HCT116 (cell line): ENCODE data around the gene FNDC4. TPM values are rescaled to one million over a fixed set of nuclear protein-coding genes. Genes with fewer than 3 reads are reported as not detected.

Experiments
- ATAC-seq: fragments of 200-7000 bp; cut with Tn5 transposase; 2 replicates; pipeline ENCODE4 v1.9.1; 2020; ENCODE audit warnings: mild to moderate bottlenecking, moderate library complexity
- BruUV-seq: library from RNA; stranded (reverse); fragments of 400-500 nt; replicated peaks from 2 replicates; lab custom pipeline; 2021; lab: Mats Ljungman, UMichigan
- CTCF ChIA-PET: fragments of 300-600 bp; sonication (Branson Sonifier 250); formaldehyde crosslinking; loops from one replicate; lab custom pipeline; 2021; ENCODE audit warnings: antibody characterized with exemption; lab: Charles Lee
- POLR2A ChIA-PET: fragments of 300-600, 350-600 bp; sonication (Branson Sonifier 250); formaldehyde crosslinking; loops from one replicate; lab custom pipeline; 2021; ENCODE audit warnings: antibody characterized with exemption; lab: Charles Lee
- RAD21 ChIA-PET, 2 experiments: fragments of 300-600 bp; sonication (Branson Sonifier 250); formaldehyde crosslinking; loops; one replicate each; lab custom pipeline; 2023; ENCODE audit warnings: low total read pairs in 2 of 2; ENCODE audit not compliant: uncharacterized antibody in 2 of 2, unreplicated experiment in 2 of 2, low non-redundant PET in 1 of 2; lab: Charles Lee
- DNase-seq: peaks from one replicate; pipeline ENCODE4 v3.0.0-alpha.2; 2010; ENCODE audit warnings: low read depth, low spot score
- H2AFZ ChIP-seq: fragments of 200-600 bp; shearing (Covaris generic), sonication (generic); 2 replicates; pipeline ENCODE4 v1.6.1; 2017; ENCODE audit warnings: low read depth, mixed run types, mixed read lengths, antibody characterized with exemption, low read length; ENCODE audit not compliant: poor library complexity, severe bottlenecking
- H3K27ac ChIP-seq: 2 replicates; pipeline ENCODE4 v1.5.1; 2012; ENCODE audit warnings: low read depth, low read length
- H3K27me3 ChIP-seq: fragments of 200-600 bp; sonication (generic); 2 replicates; pipeline ENCODE4 v1.6.1; 2016; ENCODE audit warnings: mixed run types, low read length, mixed read lengths; ENCODE audit not compliant: insufficient read depth
- H3K36me3 ChIP-seq, 2 experiments: fragments of 200-500 bp in 1 of 2; fragments of 200-600 bp in 1 of 2; sonication (Bioruptor generic) in 1 of 2; sonication (generic) in 1 of 2; 2 replicates each; pipeline versions ENCODE4 v1.5.1 to v1.6.1; 2014 to 2016; ENCODE audit warnings: low read length in 2 of 2, inconsistent platforms in 1 of 2, mixed read lengths in 1 of 2, mixed run types in 1 of 2; ENCODE audit not compliant: insufficient read depth in 2 of 2, control insufficient read depth in 1 of 2
- H3K4me1 ChIP-seq, 2 experiments: fragments of 200-600 bp in 1 of 2; sonication (generic) in 1 of 2; 2 replicates each; pipeline versions ENCODE4 v1.5.1 to v1.6.1; 2012 to 2017; ENCODE audit warnings: low read length in 2 of 2, inconsistent platforms in 1 of 2, mild to moderate bottlenecking in 1 of 2, mixed read lengths in 1 of 2, mixed run types in 1 of 2, moderate library complexity in 1 of 2; ENCODE audit not compliant: insufficient read depth in 2 of 2, control insufficient read depth in 1 of 2
- H3K4me2 ChIP-seq: fragments of 200-600 bp; sonication (generic); 2 replicates; pipeline ENCODE4 v1.6.1; 2017; ENCODE audit warnings: mixed run types, low read length, mixed read lengths
- H3K4me3 ChIP-seq, 2 experiments: fragments of 200-600 bp in 1 of 2; sonication (generic) in 1 of 2; replicated peaks in 1 of 2; 2 replicates each; pipeline ENCODE4 v1.5.1; 2011 to 2016; ENCODE audit warnings: low read length in 2 of 2, control low read depth in 1 of 2, low read depth in 1 of 2, mild to moderate bottlenecking in 1 of 2, mixed read lengths in 1 of 2, mixed run types in 1 of 2
- H3K79me2 ChIP-seq: fragments of 200-600 bp; sonication (generic); 2 replicates; pipeline ENCODE4 v1.6.1; 2017; ENCODE audit warnings: mild to moderate bottlenecking, mixed run types, low read length, moderate library complexity, mixed read lengths; ENCODE audit not compliant: insufficient read depth
- H3K9ac ChIP-seq: fragments of 200-600 bp; sonication (generic); 2 replicates; pipeline ENCODE4 v1.6.1; 2016; ENCODE audit warnings: low read length, mixed read lengths
- H3K9me2 ChIP-seq: fragments of 200-600 bp; sonication (generic), shearing (Covaris generic); 2 replicates; pipeline ENCODE4 v1.6.1; 2017; ENCODE audit warnings: mixed run types, mild to moderate bottlenecking, moderate library complexity; ENCODE audit not compliant: insufficient read depth
- H3K9me3 ChIP-seq, 2 experiments: fragments of 200-500 bp in 1 of 2; fragments of 200-600 bp in 1 of 2; sonication (Bioruptor generic) in 1 of 2; sonication (generic) in 1 of 2; 2 replicates each; pipeline ENCODE4 v1.6.1; 2014 to 2017; ENCODE audit warnings: low read length in 2 of 2, mixed read lengths in 2 of 2, inconsistent platforms in 1 of 2, low read depth in 1 of 2, mild to moderate bottlenecking in 1 of 2, mixed run types in 1 of 2, moderate library complexity in 1 of 2; ENCODE audit not compliant: control insufficient read depth in 1 of 2, insufficient read depth in 1 of 2
- H4K20me1 ChIP-seq: fragments of 200-600 bp; sonication (generic), shearing (Covaris generic); 2 replicates; pipeline ENCODE4 v1.6.1; 2017; ENCODE audit warnings: mixed run types, mild to moderate bottlenecking, moderate library complexity; ENCODE audit not compliant: insufficient read depth
- CEBPB ChIP-seq: IDR thresholded peaks from 2 replicates; pipeline ENCODE4 v1.6.1; 2012; ENCODE audit warnings: low read depth
- CTCF ChIP-seq, 3 experiments: fragments of 200-600 bp in 1 of 3; sonication (generic) in 1 of 3; IDR thresholded peaks in 2 of 3; conservative IDR thresholded peaks in 1 of 3; 2 replicates each; pipeline ENCODE4 v1.5.1; 2012 to 2017; ENCODE audit warnings: low read depth in 2 of 3, low read length in 2 of 3, antibody characterized with exemption in 1 of 3, borderline replicate concordance in 1 of 3, control low read depth in 1 of 3, mild to moderate bottlenecking in 1 of 3, mixed read lengths in 1 of 3, mixed run types in 1 of 3, moderate library complexity in 1 of 3; ENCODE audit not compliant: insufficient read depth in 1 of 3
- EGR1 ChIP-seq: IDR thresholded peaks from 2 replicates; pipeline ENCODE4 v1.6.1; 2012; ENCODE audit warnings: low read depth
- FOSL1 ChIP-seq: IDR thresholded peaks from 2 replicates; pipeline ENCODE4 v1.6.1; 2012; ENCODE audit warnings: low read depth
- POLR2AphosphoS5 ChIP-seq: IDR thresholded peaks from 2 replicates; pipeline ENCODE4 v1.6.1; 2011; ENCODE audit warnings: mild to moderate bottlenecking, low read depth, low read length, moderate library complexity
- SIN3A ChIP-seq: IDR thresholded peaks from 2 replicates; pipeline ENCODE4 v1.6.1; 2012; ENCODE audit warnings: low read depth
- SP1 ChIP-seq: IDR thresholded peaks from 2 replicates; pipeline ENCODE4 v1.6.1; 2012; ENCODE audit warnings: low read depth
- TCF7L2 ChIP-seq: IDR thresholded peaks from 2 replicates; pipeline ENCODE4 v1.7.0; 2011; ENCODE audit warnings: borderline replicate concordance, inconsistent platforms; ENCODE audit not compliant: insufficient read depth, insufficient read length; ENCODE audit errors: extremely low read depth
- YY1 ChIP-seq: IDR thresholded peaks from 2 replicates; pipeline ENCODE4 v1.6.1; 2011; ENCODE audit warnings: low read length, low read depth, moderate library complexity, mild to moderate bottlenecking; ENCODE audit not compliant: insufficient replicate concordance; ENCODE audit errors: extremely low read depth
- ZBTB33 ChIP-seq: IDR thresholded peaks from 2 replicates; pipeline ENCODE4 v1.6.1; 2011; ENCODE audit warnings: mild to moderate bottlenecking, low read length, moderate library complexity; ENCODE audit not compliant: insufficient replicate concordance; ENCODE audit errors: extremely low read depth
- ZFX ChIP-seq: fragments of 450-650 bp; IDR thresholded peaks from 2 replicates; pipeline ENCODE4 v1.6.1; 2017
- ZNF274 ChIP-seq: fragments of 200-500 bp; sonication (Bioruptor generic); IDR thresholded peaks from 2 replicates; pipeline ENCODE4 v1.6.1; 2014; ENCODE audit warnings: mild to moderate bottlenecking, low read depth, low read length, inconsistent platforms
- intact Hi-C: fragments of 100-400 bp; cut with micrococcal nuclease; formaldehyde crosslinking; loops from 2 replicates; pipeline ENCODE4 v1.10.0; 2022
- total RNA-seq: library from RNA; stranded (reverse); gene quantifications from one replicate; pipeline ENCODE4 v1.2.1, GENCODE V29; 2021; ENCODE audit not compliant: unreplicated experiment
- TF ChIP-seq, protein P1 (sequence below): IDR thresholded peaks from 2 replicates; pipeline ENCODE4 v1.6.1; 2012; ENCODE audit warnings: low read depth

Gene FNDC4
- total RNA-seq, 1 experiment from 2014 or later, result 3.3 TPM

DNA sequence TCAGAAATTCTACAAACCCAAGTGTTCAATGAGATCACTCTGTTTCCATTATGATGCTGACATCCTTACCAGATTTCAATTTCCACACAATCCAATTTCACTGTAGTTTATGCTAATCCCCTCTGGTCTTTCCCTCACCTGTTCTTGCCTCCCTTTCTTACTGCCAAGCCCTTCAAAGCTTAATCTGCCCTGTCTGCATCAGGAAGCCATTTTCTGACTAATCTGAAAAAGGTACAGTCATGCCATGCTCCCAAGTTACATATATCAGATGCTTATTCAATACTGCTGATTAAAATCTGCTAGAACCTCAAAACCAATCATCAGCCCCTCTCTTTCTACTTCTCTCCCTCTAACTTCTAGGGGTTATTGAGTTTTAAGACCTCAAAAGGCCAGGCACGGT is 43.9 kb downstream of the FNDC4 start (continued):
- no peak for TF ChIP-seq CTCF (IDR thresholded peaks at IDR 0.05 in 2 of 3, conservative IDR thresholded peaks at IDR 0.05 in 1 of 3; ENCODE audit: borderline replicate concordance in 1 of 3, insufficient read depth in 1 of 3, low read depth in 2 of 3, low read length in 2 of 3)
- TF ChIP-seq YY1, result no peak
- no peak for TF ChIP-seq SP1
- no peak for TF ChIP-seq TCF7L2

DNA sequence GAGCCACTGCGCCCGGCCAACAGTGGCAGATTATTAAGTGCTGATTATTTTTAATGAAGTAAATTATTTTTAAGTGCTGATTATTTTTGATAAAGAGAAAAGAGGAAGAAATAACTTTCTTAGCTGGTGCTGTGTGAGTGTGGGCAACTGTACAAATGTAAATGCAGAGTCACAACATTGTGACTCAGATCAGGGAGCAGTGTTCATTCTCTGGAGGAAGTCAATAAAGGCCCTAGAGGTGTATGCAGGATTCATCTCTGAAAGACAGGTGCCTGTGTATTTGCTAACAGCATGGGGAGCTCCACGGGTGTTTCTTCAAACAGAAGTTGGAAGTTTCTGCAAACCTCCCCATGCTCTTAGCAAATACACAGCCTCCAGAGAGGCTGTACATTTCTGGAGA is 46.6 kb downstream of the FNDC4 start:
- DNase-seq, result no peak
- ChIA-PET CTCF (interaction anchor here (1.5 kb wide), 1 partner anchor 19 kb away, joined by 3 read pairs; the partner anchor contains the start of gene NRBP1), POLR2A (no interaction called here), RAD21 (no interaction called here)
- no peak for ATAC-seq
- Histone ChIP-seq H3K4me1 (peaks cover 0 to 12% of the 10 kb centered on the region in 2 experiments; a peak in 2 of 4 replicates), H3K9ac (no peak overlapping the region), H3K9me3 (no peaks in the 10 kb centered on the region), H3K4me2 (no peak overlapping the region), H3K36me3 (0 out of 4 replicates have a peak, but pooled peaks cover 5% of the 10 kb centered on the region in 2 experiments), H3K79me2 (peaks cover 1% of the 10 kb centered on the region; the same call in 1 of the 2 replicates), H3K27ac (no peak overlapping the region), H3K27me3 (no peaks in the 10 kb centered on the region), H2AFZ (no peak overlapping the region), H4K20me1 (no peaks in the 10 kb centered on the region)
- intact Hi-C loops, result loop anchor here (10.0 kb wide), 1 partner anchor 176 kb away; the partner anchor contains the start of genes CCDC121 and GPN1
- BruUV-seq, result no TSS peak
- TF ChIP-seq SIN3A (no peak), ZFX (no peak), TCF7L2 (no peak), EGR1 (no peak), YY1 (no peak), FOSL1 (no peak), CTCF (IDR thresholded peaks at IDR 0.05 in 2 of 3, conservative IDR thresholded peaks at IDR 0.05 in 1 of 3; ENCODE audit: borderline replicate concordance in 1 of 3, insufficient read depth in 1 of 3, low read depth in 2 of 3, low read length in 2 of 3) (no peak), ZBTB33 (no peak), POLR2AphosphoS5 (no peak), CEBPB (no peak), ZNF274 (no peak)
- TF ChIP-seq, protein P1, sequence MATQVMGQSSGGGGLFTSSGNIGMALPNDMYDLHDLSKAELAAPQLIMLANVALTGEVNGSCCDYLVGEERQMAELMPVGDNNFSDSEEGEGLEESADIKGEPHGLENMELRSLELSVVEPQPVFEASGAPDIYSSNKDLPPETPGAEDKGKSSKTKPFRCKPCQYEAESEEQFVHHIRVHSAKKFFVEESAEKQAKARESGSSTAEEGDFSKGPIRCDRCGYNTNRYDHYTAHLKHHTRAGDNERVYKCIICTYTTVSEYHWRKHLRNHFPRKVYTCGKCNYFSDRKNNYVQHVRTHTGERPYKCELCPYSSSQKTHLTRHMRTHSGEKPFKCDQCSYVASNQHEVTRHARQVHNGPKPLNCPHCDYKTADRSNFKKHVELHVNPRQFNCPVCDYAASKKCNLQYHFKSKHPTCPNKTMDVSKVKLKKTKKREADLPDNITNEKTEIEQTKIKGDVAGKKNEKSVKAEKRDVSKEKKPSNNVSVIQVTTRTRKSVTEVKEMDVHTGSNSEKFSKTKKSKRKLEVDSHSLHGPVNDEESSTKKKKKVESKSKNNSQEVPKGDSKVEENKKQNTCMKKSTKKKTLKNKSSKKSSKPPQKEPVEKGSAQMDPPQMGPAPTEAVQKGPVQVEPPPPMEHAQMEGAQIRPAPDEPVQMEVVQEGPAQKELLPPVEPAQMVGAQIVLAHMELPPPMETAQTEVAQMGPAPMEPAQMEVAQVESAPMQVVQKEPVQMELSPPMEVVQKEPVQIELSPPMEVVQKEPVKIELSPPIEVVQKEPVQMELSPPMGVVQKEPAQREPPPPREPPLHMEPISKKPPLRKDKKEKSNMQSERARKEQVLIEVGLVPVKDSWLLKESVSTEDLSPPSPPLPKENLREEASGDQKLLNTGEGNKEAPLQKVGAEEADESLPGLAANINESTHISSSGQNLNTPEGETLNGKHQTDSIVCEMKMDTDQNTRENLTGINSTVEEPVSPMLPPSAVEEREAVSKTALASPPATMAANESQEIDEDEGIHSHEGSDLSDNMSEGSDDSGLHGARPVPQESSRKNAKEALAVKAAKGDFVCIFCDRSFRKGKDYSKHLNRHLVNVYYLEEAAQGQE, result no peak
- TF ChIP-seq, all 23 proteins: peak for 0
- no peaks in the 10 kb centered on the region for H3K9me2 ChIP-seq
- H3K4me3 ChIP-seq, result no peak overlapping the region
